Activated CD8-positive, alpha-beta memory T cell treated with anti-CD3 and anti-CD28 coated beads for 4 hours (primary cell): ENCODE results near the gene TAS2R10.
"Not testable (repeated sequence)": the region's sequence is repeated elsewhere in the genome, so short reads cannot be mapped to it uniquely, and the experiment has no call there.

Experiments used
- DNase-seq, 2 donors: peaks; one replicate each; pipeline ENCODE4 v3.0.0-alpha.2; 2020; ENCODE audit warnings: low read depth in 2 of 2

Gene TAS2R10

GRCh38 chr12:10826258-10826657 is at the start of gene TAS2R10:
TAS2R10 (minus strand) TSS chr12:10826358; CDS start chr12:10826269, 89 bp downstream.
- DNase-seq, result no peak

GRCh38 chr12:10873378-10873777 is 47.2 kb upstream of the TAS2R10 start:
- no peak for DNase-seq

- no peak for DNase-seq
Observed at GRCh38 chr12:10867381-10867780, 41.2 kb upstream of the TAS2R10 start.

GRCh38 chr12:10863512-10864218 is 37.5 kb upstream of the TAS2R10 start:
- no peak for DNase-seq

GRCh38 chr12:10861366-10861765 is 35.2 kb upstream of the TAS2R10 start:
- DNase-seq, result no peak

GRCh38 chr12:10855807-10856206 is 29.6 kb upstream of the TAS2R10 start:
- no peak for DNase-seq

GRCh38 chr12:10853776-10854175 is 27.6 kb upstream of the TAS2R10 start:
- DNase-seq, result no peak

- no peak for DNase-seq
Observed at GRCh38 chr12:10851243-10851858, 25.2 kb upstream of the TAS2R10 start.

- DNase-seq, result no peak
Observed at GRCh38 chr12:10849425-10849878, 23.3 kb upstream of the TAS2R10 start, which contains the start of gene PRR4. PRR4 (minus strand) TSS chr12:10849475; CDS start chr12:10849437, 38 bp downstream.

GRCh38 chr12:10847744-10848143 is 21.6 kb upstream of the TAS2R10 start:
- DNase-seq, result no peak

GRCh38 chr12:10842862-10843261 is 16.7 kb upstream of the TAS2R10 start:
- no peak for DNase-seq

GRCh38 chr12:10838461-10838860 is 12.3 kb upstream of the TAS2R10 start:
- no peak for DNase-seq

GRCh38 chr12:10829994-10830393 is 3.8 kb upstream of the TAS2R10 start:
- no peak for DNase-seq

GRCh38 chr12:10824957-10825356 is 1.2 kb downstream of the TAS2R10 start:
- DNase-seq, result no peak

GRCh38 chr12:10811883-10812536 is 14.1 kb downstream of the TAS2R10 start:
- no peak for DNase-seq

- DNase-seq, result no peak
Observed at GRCh38 chr12:10810068-10810467, 16.1 kb downstream of the TAS2R10 start, which contains the start of gene TAS2R9. TAS2R9 (minus strand) TSS chr12:10810168; CDS start chr12:10810075, 93 bp downstream.

GRCh38 chr12:10807186-10807585 is 19.0 kb downstream of the TAS2R10 start, which contains the start of gene TAS2R8:
TAS2R8 (minus strand) TSS chr12:10807286; CDS start chr12:10806980, 306 bp downstream.
- no peak for DNase-seq

- no peak for DNase-seq
Observed at GRCh38 chr12:10802587-10802986, 23.6 kb downstream of the TAS2R10 start, which contains the start of gene TAS2R7. TAS2R7 (minus strand) TSS chr12:10802627; CDS start chr12:10802570, 57 bp downstream.

GRCh38 chr12:10801741-10802140 is 24.4 kb downstream of the TAS2R10 start:
- no peak for DNase-seq

GRCh38 chr12:10794222-10794621 is 31.9 kb downstream of the TAS2R10 start:
- no peak for DNase-seq

GRCh38 chr12:10791769-10792168 is 34.4 kb downstream of the TAS2R10 start:
- DNase-seq, result not testable (repeated sequence)

- no peak for DNase-seq
Observed at GRCh38 chr12:10783252-10783651, 42.9 kb downstream of the TAS2R10 start.
